Esophagus squamous epithelium (tissue), 4 donors: ENCODE results near the gene SLC16A9.

Experiments used
- CTCF ChIP-seq, 6 experiments: fragments of 450-650 bp in 4 of 6; fragments of 200-600 bp in 2 of 6; sonication (generic) in 2 of 6; IDR thresholded peaks; one replicate each; pipeline ENCODE4 v1.5.1; 2016 to 2019; ENCODE audit warnings: antibody characterized with exemption in 6 of 6, mild to moderate bottlenecking in 4 of 6, moderate library complexity in 4 of 6
- POLR2A ChIP-seq, 4 donors: fragments of 450-650 bp; IDR thresholded peaks; one replicate each; pipeline ENCODE4 v1.6.1; 2017; ENCODE audit warnings: antibody characterized with exemption in 4 of 4, mild to moderate bottlenecking in 4 of 4, moderate library complexity in 3 of 4

DNA sequence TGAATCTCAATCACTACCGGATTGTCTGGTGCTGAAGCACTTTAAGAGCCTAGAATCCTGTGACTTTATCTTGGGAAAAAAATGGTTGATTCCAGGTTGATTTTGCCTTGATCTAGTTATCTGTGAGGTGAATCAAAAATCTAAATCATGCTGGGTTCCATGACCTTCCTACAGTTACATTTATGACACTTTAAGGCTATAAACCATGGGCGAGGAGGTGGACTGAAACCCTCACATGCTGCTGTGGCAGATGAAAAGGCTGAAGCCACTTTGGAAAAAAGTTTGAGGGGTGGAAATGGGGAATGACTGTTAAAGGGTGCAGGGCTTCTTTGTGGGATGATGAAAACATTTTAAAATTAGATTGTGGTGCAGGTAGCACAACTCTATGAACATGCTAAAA, 17.5 kb downstream of the SLC16A9 start:
- TF ChIP-seq CTCF (IDR thresholded peaks at IDR 0.05) (no peak), POLR2A (IDR thresholded peaks at IDR 0.05) (no peak)
